ENCODE measurements around the gene FNBP1.

FNBP1 gene

GRCh38 chr9:129878291-129878690 is 164.7 kb downstream of the FNBP1 start:
- TF ChIP-seq, protein P1, sequence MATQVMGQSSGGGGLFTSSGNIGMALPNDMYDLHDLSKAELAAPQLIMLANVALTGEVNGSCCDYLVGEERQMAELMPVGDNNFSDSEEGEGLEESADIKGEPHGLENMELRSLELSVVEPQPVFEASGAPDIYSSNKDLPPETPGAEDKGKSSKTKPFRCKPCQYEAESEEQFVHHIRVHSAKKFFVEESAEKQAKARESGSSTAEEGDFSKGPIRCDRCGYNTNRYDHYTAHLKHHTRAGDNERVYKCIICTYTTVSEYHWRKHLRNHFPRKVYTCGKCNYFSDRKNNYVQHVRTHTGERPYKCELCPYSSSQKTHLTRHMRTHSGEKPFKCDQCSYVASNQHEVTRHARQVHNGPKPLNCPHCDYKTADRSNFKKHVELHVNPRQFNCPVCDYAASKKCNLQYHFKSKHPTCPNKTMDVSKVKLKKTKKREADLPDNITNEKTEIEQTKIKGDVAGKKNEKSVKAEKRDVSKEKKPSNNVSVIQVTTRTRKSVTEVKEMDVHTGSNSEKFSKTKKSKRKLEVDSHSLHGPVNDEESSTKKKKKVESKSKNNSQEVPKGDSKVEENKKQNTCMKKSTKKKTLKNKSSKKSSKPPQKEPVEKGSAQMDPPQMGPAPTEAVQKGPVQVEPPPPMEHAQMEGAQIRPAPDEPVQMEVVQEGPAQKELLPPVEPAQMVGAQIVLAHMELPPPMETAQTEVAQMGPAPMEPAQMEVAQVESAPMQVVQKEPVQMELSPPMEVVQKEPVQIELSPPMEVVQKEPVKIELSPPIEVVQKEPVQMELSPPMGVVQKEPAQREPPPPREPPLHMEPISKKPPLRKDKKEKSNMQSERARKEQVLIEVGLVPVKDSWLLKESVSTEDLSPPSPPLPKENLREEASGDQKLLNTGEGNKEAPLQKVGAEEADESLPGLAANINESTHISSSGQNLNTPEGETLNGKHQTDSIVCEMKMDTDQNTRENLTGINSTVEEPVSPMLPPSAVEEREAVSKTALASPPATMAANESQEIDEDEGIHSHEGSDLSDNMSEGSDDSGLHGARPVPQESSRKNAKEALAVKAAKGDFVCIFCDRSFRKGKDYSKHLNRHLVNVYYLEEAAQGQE (IDR thresholded peaks at IDR 0.05; ENCODE audit: insufficient replicate concordance, low read depth): no peak
- TF ChIP-seq CTCF (IDR thresholded peaks at IDR 0.05; ENCODE audit: insufficient read depth, low read length): no peak
- no peak for TF ChIP-seq GABPA (IDR thresholded peaks at IDR 0.05; ENCODE audit: low read depth)
- no peak for TF ChIP-seq POLR2AphosphoS5 (IDR thresholded peaks at IDR 0.05; ENCODE audit: low read depth)
- no peak for TF ChIP-seq SPI1 (IDR thresholded peaks at IDR 0.05; ENCODE audit: borderline replicate concordance, low read depth)
- Histone ChIP-seq H3K4me3 (replicated peaks; ENCODE audit: insufficient read depth, low read length) (no peak overlapping the region), H3K27me3 (ENCODE audit: insufficient read depth, poor library complexity, severe bottlenecking) (no peaks in the 10 kb centered on the region), H3K27ac (replicated peaks) (no peak overlapping the region)
- DNase-seq (ENCODE audit: low read depth in 1 of 2, low spot score in 1 of 2): no peak

DNA sequence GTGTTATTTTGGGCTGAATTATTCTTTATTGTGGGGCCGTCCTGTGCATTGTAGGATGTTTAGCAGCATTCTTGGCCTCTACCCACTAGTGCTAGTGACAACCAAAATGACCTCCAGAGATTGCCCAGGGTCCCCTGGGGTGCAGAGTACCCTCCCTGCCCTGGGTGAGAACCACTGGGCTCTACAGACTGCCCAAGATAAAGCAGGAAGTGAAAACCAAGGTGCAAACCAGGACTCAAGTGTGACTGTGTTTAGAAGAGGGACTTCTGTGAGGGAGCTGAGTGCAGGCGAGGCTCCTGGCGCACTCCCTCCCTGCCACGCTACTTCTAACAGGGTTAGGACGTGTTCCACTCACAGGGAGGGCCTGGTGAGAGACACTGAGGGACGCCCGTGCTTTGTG is 166.2 kb downstream of the FNBP1 start:
- TF ChIP-seq, protein P1 (IDR thresholded peaks at IDR 0.05; ENCODE audit: insufficient replicate concordance, low read depth): no peak
- TF ChIP-seq SPI1 (IDR thresholded peaks at IDR 0.05; ENCODE audit: borderline replicate concordance, low read depth) (no peak), POLR2AphosphoS5 (IDR thresholded peaks at IDR 0.05; ENCODE audit: low read depth) (no peak), CTCF (IDR thresholded peaks at IDR 0.05; ENCODE audit: insufficient read depth, low read length) (no peak), GABPA (IDR thresholded peaks at IDR 0.05; ENCODE audit: low read depth) (no peak)
- DNase-seq (ENCODE audit: low read depth in 1 of 2, low spot score in 1 of 2): no peak
- H3K27ac ChIP-seq (replicated peaks): no peak overlapping the region

DNA sequence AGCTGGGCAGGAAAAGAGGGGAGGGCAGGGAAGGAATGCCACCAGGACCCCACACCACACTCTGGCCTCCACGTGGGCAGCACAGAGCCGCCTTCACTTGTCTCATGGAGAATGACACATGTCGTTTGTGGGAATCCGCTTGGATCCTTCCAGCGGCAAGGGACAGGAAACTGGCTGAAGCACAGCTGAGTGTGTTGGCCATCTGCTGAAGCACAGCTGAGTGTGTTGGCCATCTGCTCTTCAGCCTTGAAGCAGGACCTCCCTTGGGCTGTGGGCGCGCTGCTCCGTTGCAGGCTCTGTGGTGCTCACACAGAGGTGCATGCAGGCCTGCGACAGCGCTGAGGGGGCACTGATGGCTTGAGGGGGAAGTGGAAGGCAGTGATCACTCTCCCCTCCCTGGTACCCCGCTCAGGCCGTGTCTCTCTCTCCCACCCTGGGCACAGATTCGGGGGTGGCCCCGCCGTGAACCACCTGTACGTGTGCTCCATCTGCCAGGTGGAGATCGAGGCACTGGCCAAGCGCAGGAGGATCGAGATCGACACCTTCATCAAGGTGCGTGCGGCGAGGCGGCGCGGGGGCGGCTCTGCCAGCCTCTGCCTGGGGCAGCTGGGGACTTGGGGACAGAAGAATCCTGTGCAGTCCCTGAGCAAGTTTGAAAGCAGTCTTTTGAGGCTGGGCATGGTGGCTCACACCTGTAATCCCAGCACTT is 167.1 kb downstream of the FNBP1 start:
- Histone ChIP-seq H3K27ac (replicated peaks) (no peak overlapping the region), H3K4me3 (replicated peaks; ENCODE audit: insufficient read depth, low read length) (no peak overlapping the region), H3K27me3 (ENCODE audit: insufficient read depth, poor library complexity, severe bottlenecking) (no peaks in the 10 kb centered on the region)
- DNase-seq (ENCODE audit: low read depth in 1 of 2, low spot score in 1 of 2): no peak
- no peak for TF ChIP-seq GABPA (IDR thresholded peaks at IDR 0.05; ENCODE audit: low read depth)

More for the DNA sequence above, 166.2 kb downstream of the FNBP1 start:
- Histone ChIP-seq H3K27me3 (ENCODE audit: insufficient read depth, poor library complexity, severe bottlenecking) (no peaks in the 10 kb centered on the region), H3K4me3 (replicated peaks; ENCODE audit: insufficient read depth, low read length) (no peak overlapping the region)

DNA sequence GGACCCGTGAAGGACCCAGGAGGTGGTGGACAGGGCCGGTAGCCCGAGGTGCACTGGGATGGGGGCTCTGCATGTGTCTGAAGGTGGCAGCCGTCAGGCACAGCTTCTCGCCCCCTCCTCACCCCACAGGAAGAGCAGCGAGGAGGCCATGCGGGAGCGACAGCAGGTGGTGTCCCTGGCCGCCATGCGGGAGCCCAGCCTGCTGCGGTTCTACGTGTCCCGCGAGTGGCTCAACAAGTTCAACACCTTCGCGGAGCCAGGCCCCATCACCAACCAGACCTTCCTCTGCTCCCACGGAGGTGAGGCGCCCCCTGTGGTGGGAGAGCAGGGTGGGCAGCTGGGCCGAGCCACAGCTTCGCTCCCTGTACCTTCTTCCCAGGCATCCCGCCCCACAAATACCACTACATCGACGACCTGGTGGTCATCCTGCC is 167.8 kb downstream of the FNBP1 start:
- DNase-seq (ENCODE audit: low read depth in 1 of 2, low spot score in 1 of 2): no peak

More for the DNA sequence above, 167.8 kb downstream of the FNBP1 start:
- Histone ChIP-seq H3K27me3 (ENCODE audit: insufficient read depth, poor library complexity, severe bottlenecking) (no peaks in the 10 kb centered on the region), H3K4me3 (replicated peaks; ENCODE audit: insufficient read depth, low read length) (no peak overlapping the region), H3K27ac (replicated peaks) (no peak overlapping the region)
- TF ChIP-seq GABPA (IDR thresholded peaks at IDR 0.05; ENCODE audit: low read depth) (no peak), SPI1 (IDR thresholded peaks at IDR 0.05; ENCODE audit: borderline replicate concordance, low read depth) (no peak), CTCF (IDR thresholded peaks at IDR 0.05; ENCODE audit: insufficient read depth, low read length) (no peak), POLR2AphosphoS5 (IDR thresholded peaks at IDR 0.05; ENCODE audit: low read depth) (no peak)
- TF ChIP-seq, protein P1 (IDR thresholded peaks at IDR 0.05; ENCODE audit: insufficient replicate concordance, low read depth): no peak
